GM21528 (cell line): ENCODE results near the gene KRTAP12-2.

Experiments
- ATAC-seq: cut with Tn5 transposase; IDR thresholded peaks from one replicate; pipeline ENCODE4 v1.9.1; 2021; ENCODE audit warnings: mild to moderate bottlenecking, moderate library complexity; ENCODE audit not compliant: unreplicated experiment, low FRiP score

Gene KRTAP12-2

GRCh38 chr21:44666401-44667320, at the start of gene KRTAP12-2:
Gene KRTAP12-2, minus strand, starts transcription at chr21:44666927. Its CDS starts 41 bp downstream, at chr21:44666886.
- no peak for ATAC-seq

- ATAC-seq = no peak
These were observed 48.2 kb upstream of the KRTAP12-2 start for GRCh38 chr21:44714905-44715304.

- ATAC-seq = no peak
These were observed 47.1 kb upstream of the KRTAP12-2 start for GRCh38 chr21:44713846-44714245.

- no peak for ATAC-seq
These were observed 46.4 kb upstream of the KRTAP12-2 start for GRCh38 chr21:44713130-44713529.

GRCh38 chr21:44712203-44713028, 45.7 kb upstream of the KRTAP12-2 start:
- no peak for ATAC-seq

GRCh38 chr21:44711327-44712202, 44.8 kb upstream of the KRTAP12-2 start, which contains the start of gene TSPEAR:
Gene TSPEAR, minus strand, starts transcription at chr21:44711572. Its CDS starts 58 bp downstream, at chr21:44711514.
- no peak for ATAC-seq

GRCh38 chr21:44710756-44711326, 44.1 kb upstream of the KRTAP12-2 start:
- no peak for ATAC-seq

- ATAC-seq = no peak
These were observed 43.6 kb upstream of the KRTAP12-2 start for GRCh38 chr21:44710294-44710665.

- ATAC-seq = no peak
These were observed 42.9 kb upstream of the KRTAP12-2 start for GRCh38 chr21:44709426-44710293.

- no peak for ATAC-seq
These were observed 42.2 kb upstream of the KRTAP12-2 start for GRCh38 chr21:44708866-44709425.

GRCh38 chr21:44708213-44708865, 41.6 kb upstream of the KRTAP12-2 start:
- ATAC-seq = no peak

- ATAC-seq = no peak
These were observed 40.2 kb upstream of the KRTAP12-2 start for GRCh38 chr21:44706706-44707581.

- ATAC-seq = no peak
These were observed 39.4 kb upstream of the KRTAP12-2 start for GRCh38 chr21:44706026-44706705.

GRCh38 chr21:44704636-44705001, 37.9 kb upstream of the KRTAP12-2 start:
- ATAC-seq = no peak

- ATAC-seq = no peak
These were observed 37.3 kb upstream of the KRTAP12-2 start for GRCh38 chr21:44703731-44704635.
